ENCODE measurements around the gene CA5A. TPM values are rescaled to one million over a fixed set of nuclear protein-coding genes. Genes with fewer than 3 reads are reported as not detected.

CA5A gene
- total and polyA plus RNA-seq, 2 of the 4 experiments (the other 2 are of a cell fraction): not detected

GRCh38 chr16:87838643-87839541 is 97.4 kb downstream of the CA5A start:
- Histone ChIP-seq H3K56ac (ENCODE audit: extremely low read depth, insufficient read depth, low read length) (no peak overlapping the region), H3K18ac (ENCODE audit: low read depth, low read length) (no peak overlapping the region), H3K9me3 (ENCODE audit: control insufficient read depth, insufficient read depth, low read length) (no peaks in the 10 kb centered on the region), H2AK9ac (replicated peaks; ENCODE audit: low read depth, low read length, poor library complexity) (peak overlapping the region; percentile 55), H3K27ac (ENCODE audit: insufficient read depth, low read length) (no peak overlapping the region), H2BK20ac (ENCODE audit: low read depth, low read length) (no peak overlapping the region), H4K20me1 (ENCODE audit: insufficient read depth, low read length) (peaks cover 74% of the 10 kb centered on the region), H3K4me2 (ENCODE audit: low read depth, low read length) (no peak overlapping the region), H4K91ac (ENCODE audit: insufficient read depth, low read depth, low read length) (no peak overlapping the region), H2BK15ac (ENCODE audit: low read depth, low read length) (no peak overlapping the region), H2BK120ac (ENCODE audit: low read depth, low read length) (no peak overlapping the region), H2AFZ (replicated peaks; ENCODE audit: low read length, poor library complexity) (peak overlapping the region; percentile 49), H3K79me1 (ENCODE audit: low read depth in 1 of 2, low read length in 2 of 2) (peaks cover 17 to 68% of the 10 kb centered on the region in 2 experiments), H3K27me3 (ENCODE audit: control insufficient read depth, insufficient read depth, low read length) (no peaks in the 10 kb centered on the region), H3K4ac (ENCODE audit: low read depth, low read length) (no peak overlapping the region), H2AK5ac (ENCODE audit: low read depth, low read length) (no peak overlapping the region), H3K36me3 (ENCODE audit: control insufficient read depth, insufficient read depth, low read length) (peaks cover 90% of the 10 kb centered on the region), H3K9me1 (ENCODE audit: insufficient read depth, low read length) (no peaks in the 10 kb centered on the region), H4K5ac (ENCODE audit: low read depth, low read length) (no peak overlapping the region), H3K23ac (ENCODE audit: low read depth, low read length) (no peak overlapping the region), H3K4me3 (ENCODE audit: insufficient read depth, low read depth, low read length) (no peak overlapping the region), H4K8ac (ENCODE audit: low read depth in 2 of 2, low read length in 2 of 2) (no peak overlapping the region), H3K14ac (replicated peaks; ENCODE audit: low read depth, low read length) (no peak overlapping the region), H3K9ac (ENCODE audit: low read depth, low read length) (no peak overlapping the region), H2BK5ac (ENCODE audit: low read depth, low read length, poor library complexity, severe bottlenecking) (no peak overlapping the region), H3K4me1 (ENCODE audit: control insufficient read depth, insufficient read depth, low read length) (peaks cover 6% of the 10 kb centered on the region; the same call in 1 of the 2 replicates)
- no TSS peak for BruUV-seq (replicated peaks)
- intact Hi-C loops (cut with micrococcal nuclease): no loop called here
- no peak for ATAC-seq (ENCODE audit: low read depth)
- CTCF ChIA-PET: interaction anchor here (0.8 to 1.0 kb wide), 2 partner anchors 10 to 11 kb away, joined by 3 read pairs; no protein-coding TSS in a partner anchor
- 89% methylated on average over 11 of the region's 27 CpGs; no CpG with 5 or more reads in 1 of the 2 experiments for WGBS, 2 experiments (ENCODE audit: extremely low coverage in 2 of 2, insufficient read length in 1 of 2)
- dilution Hi-C loops (cut with HindIII; ENCODE audit: low sequenced_read_pairs, unreplicated experiment): no loop called here
- in situ Hi-C loops (cut with MboI; ENCODE audit: low sequenced_read_pairs): no loop called here
- POLR2A ChIA-PET (ENCODE audit: unreplicated experiment): no interaction called here
- DNase-seq: no peak
- TF ChIP-seq RAD21 (IDR thresholded peaks at IDR 0.05; ENCODE audit: low read length): no peak
- TF ChIP-seq BHLHE40 (IDR thresholded peaks at IDR 0.05; ENCODE audit: low read depth, low read length): no peak
- TF ChIP-seq MAFK (IDR thresholded peaks at IDR 0.05; ENCODE audit: low read depth, low read length): no peak
- TF ChIP-seq CEBPB (IDR thresholded peaks at IDR 0.05; ENCODE audit: low read depth, low read length): no peak
- TF ChIP-seq, protein P1, sequence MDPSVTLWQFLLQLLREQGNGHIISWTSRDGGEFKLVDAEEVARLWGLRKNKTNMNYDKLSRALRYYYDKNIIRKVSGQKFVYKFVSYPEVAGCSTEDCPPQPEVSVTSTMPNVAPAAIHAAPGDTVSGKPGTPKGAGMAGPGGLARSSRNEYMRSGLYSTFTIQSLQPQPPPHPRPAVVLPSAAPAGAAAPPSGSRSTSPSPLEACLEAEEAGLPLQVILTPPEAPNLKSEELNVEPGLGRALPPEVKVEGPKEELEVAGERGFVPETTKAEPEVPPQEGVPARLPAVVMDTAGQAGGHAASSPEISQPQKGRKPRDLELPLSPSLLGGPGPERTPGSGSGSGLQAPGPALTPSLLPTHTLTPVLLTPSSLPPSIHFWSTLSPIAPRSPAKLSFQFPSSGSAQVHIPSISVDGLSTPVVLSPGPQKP (IDR thresholded peaks at IDR 0.05; ENCODE audit: borderline replicate concordance, low read depth, low read length): no peak
- TF ChIP-seq CHD1 (IDR thresholded peaks at IDR 0.05; ENCODE audit: low read depth, low read length): no peak
- TF ChIP-seq POLR2A (IDR thresholded peaks at IDR 0.05; ENCODE audit: low read depth, low read length): no peak
- no peak for TF ChIP-seq RCOR1 (IDR thresholded peaks at IDR 0.05; ENCODE audit: insufficient replicate concordance, low read length)
- TF ChIP-seq FOS (IDR thresholded peaks at IDR 0.05; ENCODE audit: low read depth, low read length): no peak
- TF ChIP-seq SMC3 (IDR thresholded peaks at IDR 0.05; ENCODE audit: low read depth, low read length): no peak
- no peak for TF ChIP-seq MAZ (IDR thresholded peaks at IDR 0.05; ENCODE audit: borderline replicate concordance, low read depth, low read length)
- no peak; the same call in 1 of the 2 replicates for TF ChIP-seq USF2 (IDR thresholded peaks at IDR 0.05; ENCODE audit: low read depth, low read length)
- TF ChIP-seq NFE2L2 (IDR thresholded peaks at IDR 0.05; ENCODE audit: low read depth, low read length): no peak
- TF ChIP-seq MXI1 (IDR thresholded peaks at IDR 0.05; ENCODE audit: borderline replicate concordance, low read depth, low read length): no peak
- TF ChIP-seq RFX5 (IDR thresholded peaks at IDR 0.05; ENCODE audit: low read depth, low read length): no peak

All from IMR-90 (cell line).